ENCODE measurements around the gene MBP.

Gene MBP

GRCh38 chr18:77100751-77101355 is 31.7 kb downstream of the MBP start:
- no peak for DNase-seq (ENCODE audit: low read depth in 2 of 2)

- DNase-seq (ENCODE audit: low read depth in 2 of 2): no peak
Measured at GRCh38 chr18:77099485-77100370, 32.9 kb downstream of the MBP start.

DNA sequence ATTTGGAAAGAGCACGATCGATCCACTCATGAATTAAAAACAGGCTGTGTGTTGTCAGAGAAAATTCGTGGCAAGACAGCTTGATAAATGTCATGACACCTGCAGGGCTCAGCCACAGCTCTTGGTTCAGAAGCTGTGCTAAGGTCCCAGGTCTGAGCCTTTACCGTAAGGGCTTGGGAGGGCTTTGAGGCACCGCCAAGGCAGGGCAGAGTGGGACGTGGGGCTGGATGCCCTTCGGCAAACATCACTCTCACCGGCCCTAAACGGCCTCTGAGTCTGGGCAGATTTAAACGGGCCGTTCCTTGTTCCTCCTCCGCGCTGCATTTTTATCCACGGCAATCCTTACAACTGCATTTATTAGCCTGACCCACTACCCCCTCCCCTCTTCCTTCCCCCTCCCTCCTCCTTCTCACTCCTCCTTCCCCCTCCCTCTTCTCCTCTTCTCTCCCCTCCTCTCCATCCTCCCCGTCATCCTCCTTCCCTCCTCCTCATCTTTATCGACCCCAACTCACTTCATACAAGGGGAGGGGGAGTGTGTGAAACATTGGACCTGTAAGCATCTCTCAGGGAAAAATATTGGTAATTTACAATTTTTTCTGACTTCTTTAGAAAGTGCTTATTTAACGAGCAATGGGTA is 33.9 kb downstream of the MBP start:
- no peak for DNase-seq (ENCODE audit: low read depth in 2 of 2)

DNA sequence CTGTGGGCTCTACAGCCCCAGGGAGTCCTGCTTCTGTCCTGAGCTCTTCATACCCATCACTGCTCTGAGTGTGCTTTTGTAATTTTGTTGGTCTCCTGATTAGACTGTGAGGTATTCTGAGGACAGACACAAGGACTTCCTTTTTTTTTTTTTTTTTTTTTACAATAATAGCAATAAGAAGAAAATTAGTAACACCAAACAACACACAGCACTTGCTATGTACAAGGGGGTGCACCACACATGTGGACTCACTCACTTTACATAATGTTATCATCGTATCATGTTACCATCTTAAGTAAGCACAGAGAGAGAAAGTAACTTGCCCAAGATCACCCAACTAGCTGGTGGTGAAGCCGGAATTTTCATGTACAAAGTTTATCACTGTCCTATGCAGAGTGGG is 34.6 kb downstream of the MBP start:
- no peak for DNase-seq (ENCODE audit: low read depth in 2 of 2)

- DNase-seq (ENCODE audit: low read depth in 2 of 2): no peak
Measured at GRCh38 chr18:77096936-77097886, 35.4 kb downstream of the MBP start.

- DNase-seq (ENCODE audit: low read depth in 2 of 2): no peak
Measured at GRCh38 chr18:77095391-77096371, 36.9 kb downstream of the MBP start.

- no peak for DNase-seq (ENCODE audit: low read depth in 2 of 2)
Measured at GRCh38 chr18:77093586-77093985, 39.0 kb downstream of the MBP start.

DNA sequence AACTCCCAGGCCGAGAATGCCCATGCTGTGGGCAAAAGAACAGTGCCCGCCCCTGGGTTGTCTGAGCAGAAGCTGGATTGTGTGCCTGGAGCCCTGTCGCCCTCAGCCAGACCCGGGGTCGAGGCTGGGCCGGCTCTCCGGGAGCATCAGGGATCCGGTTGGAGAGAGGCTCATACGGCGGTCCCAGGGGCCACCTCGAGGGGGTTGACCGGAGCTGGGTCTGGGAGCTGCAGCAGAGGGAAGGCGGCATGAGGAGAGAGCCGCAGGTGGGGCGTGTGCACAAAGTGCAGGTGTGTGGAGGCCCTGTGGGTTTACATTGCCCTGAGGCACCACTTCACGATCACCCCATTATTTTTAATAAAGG is 39.5 kb downstream of the MBP start:
- DNase-seq (ENCODE audit: low read depth in 2 of 2): no peak

DNA sequence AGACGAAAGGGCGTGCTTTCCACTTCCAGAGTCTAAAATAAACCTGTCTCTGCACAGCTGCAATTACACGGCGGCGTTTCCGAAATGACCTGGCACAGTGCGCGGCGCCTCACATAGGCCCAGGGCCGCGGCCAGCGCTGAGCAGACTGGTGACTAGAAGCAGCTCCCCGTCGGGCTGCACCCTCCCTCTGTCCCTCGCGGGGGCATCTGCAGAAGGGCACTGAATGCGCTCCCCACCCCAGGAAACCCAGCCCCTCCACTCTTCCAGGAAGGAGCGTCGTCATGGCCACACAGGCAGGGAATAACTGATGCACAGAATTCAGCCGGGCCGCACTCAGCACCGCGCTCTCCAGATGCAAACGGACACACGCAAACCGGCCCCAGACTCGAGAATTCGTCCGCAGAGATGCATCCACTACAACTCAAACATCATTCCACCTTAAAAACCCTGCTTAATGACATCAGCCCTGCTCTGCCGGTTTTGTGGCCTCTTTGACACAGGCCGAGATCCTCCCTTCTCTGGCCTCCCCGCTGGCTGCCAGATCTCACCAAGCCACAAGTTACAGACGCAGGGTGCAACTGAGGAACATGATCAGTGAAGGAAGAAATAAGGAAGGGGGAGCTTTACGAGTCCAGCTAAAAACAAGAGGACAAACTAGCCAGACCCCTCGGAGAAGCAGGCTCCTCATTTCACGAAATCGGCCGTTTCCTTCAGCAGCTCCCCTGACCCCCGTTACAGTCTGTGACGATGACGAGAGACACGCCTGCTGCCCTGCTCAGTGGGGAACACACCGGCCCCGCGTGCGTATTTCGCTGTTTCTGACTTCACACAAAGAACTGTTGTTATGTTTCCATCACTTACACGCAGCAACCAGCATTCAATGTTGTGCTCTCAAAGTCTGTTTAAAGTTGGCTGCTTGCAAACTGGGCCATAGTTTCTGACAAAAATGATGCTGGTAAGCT is 40.2 kb downstream of the MBP start:
- DNase-seq (ENCODE audit: low read depth in 2 of 2): no peak

- no peak for DNase-seq (ENCODE audit: low read depth in 2 of 2)
Measured at GRCh38 chr18:77091366-77091765, 41.2 kb downstream of the MBP start.

GRCh38 chr18:77090546-77091174 is 41.9 kb downstream of the MBP start:
- DNase-seq (ENCODE audit: low read depth in 2 of 2): no peak

DNA sequence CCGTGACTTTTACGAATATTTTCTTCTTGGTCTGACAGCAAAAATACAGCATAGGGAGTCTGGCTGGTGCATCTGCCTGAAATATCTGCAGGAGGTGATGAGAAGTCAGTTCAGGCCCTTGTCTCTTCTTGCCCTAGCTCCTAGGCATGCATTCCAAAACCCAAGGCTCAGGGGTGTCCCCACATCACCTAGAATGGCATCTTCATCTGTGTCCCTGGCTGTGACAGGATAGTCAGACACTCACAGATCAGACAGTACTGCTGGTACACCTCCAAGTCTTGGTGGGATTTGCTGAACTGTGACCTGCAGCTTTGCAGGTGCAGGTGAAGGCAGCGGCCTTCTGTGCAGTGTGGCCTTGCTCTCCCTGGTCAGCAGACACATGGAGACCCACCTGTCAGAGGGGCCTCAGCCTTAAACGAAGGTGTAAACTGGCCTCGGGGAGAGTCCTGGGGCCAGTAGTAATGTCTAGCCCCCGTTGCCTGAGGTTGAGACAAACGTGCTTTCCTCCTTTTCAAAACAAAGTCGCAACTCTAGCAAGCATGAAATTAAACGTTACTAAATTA is 42.8 kb downstream of the MBP start:
- no peak for DNase-seq (ENCODE audit: low read depth in 2 of 2)

GRCh38 chr18:77088963-77089722 is 43.4 kb downstream of the MBP start:
- no peak for DNase-seq (ENCODE audit: low read depth in 2 of 2)

GRCh38 chr18:77087393-77088141 is 45.0 kb downstream of the MBP start:
- no peak for DNase-seq (ENCODE audit: low read depth in 2 of 2)

GRCh38 chr18:77086656-77087392 is 45.8 kb downstream of the MBP start:
- no peak for DNase-seq (ENCODE audit: low read depth in 2 of 2)

GRCh38 chr18:77086034-77086433 is 46.5 kb downstream of the MBP start:
- no peak for DNase-seq (ENCODE audit: low read depth in 2 of 2)

DNA sequence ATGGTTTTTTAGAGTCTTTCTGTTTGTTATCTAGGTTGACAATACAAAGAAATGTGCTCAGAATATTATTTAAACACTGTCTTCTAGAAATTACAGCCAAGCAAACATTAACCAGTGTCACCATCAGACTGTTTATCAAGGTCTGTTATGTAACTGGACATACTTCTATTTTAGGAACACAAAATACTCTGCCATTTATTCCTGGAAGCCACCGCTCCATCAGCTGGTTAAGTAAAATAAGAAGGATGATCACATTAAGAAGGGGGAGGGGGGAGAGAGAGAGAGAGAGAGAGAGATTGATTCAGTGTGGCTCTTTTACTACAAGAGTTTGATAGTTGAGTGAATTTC is 47.9 kb downstream of the MBP start:
- no peak for DNase-seq (ENCODE audit: low read depth in 2 of 2)
